Mesothelial cell of epicardium (in vitro differentiated cells): ENCODE results near the gene DYNLT1. TPM values are rescaled to one million over a fixed set of nuclear protein-coding genes. Genes with fewer than 3 reads are reported as not detected.
"Not testable (repeated sequence)": the region's sequence is repeated elsewhere in the genome, so short reads cannot be mapped to it uniquely, and the experiment has no call there.

Experiments
- DNase-seq, 2 experiments: peaks; one replicate each; pipeline ENCODE4 v3.0.0; 2021; ENCODE audit warnings: low spot score in 2 of 2; ENCODE audit not compliant: unreplicated experiment in 2 of 2
- H3K27ac Mint-ChIP-seq: 2 replicates; pipeline ENCODE4 v1.8.0; 2021; ENCODE audit warnings: mixed read lengths
- H3K27me3 Mint-ChIP-seq: 2 replicates; pipeline ENCODE4 v1.8.0; 2021; ENCODE audit warnings: low read depth, mixed read lengths
- H3K36me3 Mint-ChIP-seq: 2 replicates; pipeline ENCODE4 v1.8.0; 2021; ENCODE audit warnings: mixed read lengths
- H3K4me1 Mint-ChIP-seq: 2 replicates; pipeline ENCODE4 v1.8.0; 2021; ENCODE audit warnings: mixed read lengths
- H3K4me3 Mint-ChIP-seq: 2 replicates; pipeline ENCODE4 v1.8.0; 2021; ENCODE audit warnings: mild to moderate bottlenecking, moderate library complexity, mixed read lengths
- H3K9me3 Mint-ChIP-seq: 2 replicates; pipeline ENCODE4 v1.8.0; 2021; ENCODE audit warnings: mixed read lengths
- CTCF ChIP-seq: fragments of 200-600 bp; sonication (generic); IDR thresholded peaks from one replicate; pipeline ENCODE4 v1.5.0; 2021; ENCODE audit warnings: antibody characterized with exemption; ENCODE audit not compliant: unreplicated experiment
- total RNA-seq: library from RNA; stranded (reverse); gene quantifications from 3 replicates; pipeline ENCODE4 v1.2.1, GENCODE V29; 2021

The DYNLT1 gene
- total RNA-seq, 1 donor from 2014 or later = 142 TPM

GRCh38 chr6:158684745-158685324, 40.3 kb upstream of the DYNLT1 start:
- TF ChIP-seq CTCF = no peak
- DNase-seq = no peak
- peaks cover 9% of the 10 kb centered on the region for H3K4me1 Mint-ChIP-seq

GRCh38 chr6:158684311-158684710, 39.8 kb upstream of the DYNLT1 start:
- H3K27ac Mint-ChIP-seq = no peak overlapping the region
- no peak for DNase-seq
- peaks cover 2% of the 10 kb centered on the region for H3K36me3 Mint-ChIP-seq
- no peak overlapping the region for H3K4me3 Mint-ChIP-seq
- H3K4me1 Mint-ChIP-seq = peaks cover 9% of the 10 kb centered on the region
- H3K27me3 Mint-ChIP-seq = no peaks in the 10 kb centered on the region
- H3K9me3 Mint-ChIP-seq = no peaks in the 10 kb centered on the region
- no peak for TF ChIP-seq CTCF

More at GRCh38 chr6:158684745-158685324, 40.3 kb upstream of the DYNLT1 start:
- Mint-ChIP-seq H3K27ac (no peak overlapping the region), H3K9me3 (no peaks in the 10 kb centered on the region), H3K36me3 (peaks cover 2% of the 10 kb centered on the region), H3K4me3 (no peak overlapping the region), H3K27me3 (no peaks in the 10 kb centered on the region)

GRCh38 chr6:158680481-158680880, 35.9 kb upstream of the DYNLT1 start:
- H3K4me1 Mint-ChIP-seq = peaks cover 9% of the 10 kb centered on the region

GRCh38 chr6:158680015-158680414, 35.5 kb upstream of the DYNLT1 start:
- no peak overlapping the region for H3K27ac Mint-ChIP-seq
- peaks cover 9% of the 10 kb centered on the region for H3K4me1 Mint-ChIP-seq
- H3K27me3 Mint-ChIP-seq = no peaks in the 10 kb centered on the region
- H3K36me3 Mint-ChIP-seq = peaks cover 5% of the 10 kb centered on the region
- DNase-seq = no peak
- H3K9me3 Mint-ChIP-seq = no peaks in the 10 kb centered on the region
- TF ChIP-seq CTCF = no peak
- H3K4me3 Mint-ChIP-seq = no peak overlapping the region

More at GRCh38 chr6:158680481-158680880, 35.9 kb upstream of the DYNLT1 start:
- TF ChIP-seq CTCF = no peak
- no peak overlapping the region for H3K4me3 Mint-ChIP-seq
- DNase-seq = no peak
- peaks cover 2% of the 10 kb centered on the region for H3K36me3 Mint-ChIP-seq
- H3K27ac Mint-ChIP-seq = no peak overlapping the region
- no peaks in the 10 kb centered on the region for H3K9me3 Mint-ChIP-seq
- no peaks in the 10 kb centered on the region for H3K27me3 Mint-ChIP-seq

- H3K27me3 Mint-ChIP-seq = no peaks in the 10 kb centered on the region
- peaks cover 9% of the 10 kb centered on the region for H3K4me1 Mint-ChIP-seq
- H3K9me3 Mint-ChIP-seq = no peaks in the 10 kb centered on the region
- TF ChIP-seq CTCF = no peak
- H3K36me3 Mint-ChIP-seq = peaks cover 6% of the 10 kb centered on the region
- DNase-seq = no peak
- H3K4me3 Mint-ChIP-seq = no peak overlapping the region
- H3K27ac Mint-ChIP-seq = no peak overlapping the region
Measured at GRCh38 chr6:158677906-158678578, 33.5 kb upstream of the DYNLT1 start.

- DNase-seq, H3K27ac Mint-ChIP-seq, H3K4me3 Mint-ChIP-seq, H3K4me1 Mint-ChIP-seq, H3K9me3 Mint-ChIP-seq, H3K36me3 Mint-ChIP-seq, H3K27me3 Mint-ChIP-seq: not testable (repeated sequence)
Measured at GRCh38 chr6:158677094-158677493, 32.6 kb upstream of the DYNLT1 start.
